ENCODE measurements around the gene ORC3. TPM values are rescaled to one million over a fixed set of nuclear protein-coding genes. Genes with fewer than 3 reads are reported as not detected.
"Not testable (repeated sequence)": the region's sequence is repeated elsewhere in the genome, so short reads cannot be mapped to it uniquely, and the experiment has no call there.

ORC3 gene
- total RNA-seq, 1 experiment from 2014 or later = 24.3 TPM

GRCh38 chr6:87701676-87702588 lies 112.0 kb downstream of the ORC3 start, which contains the start of gene AKIRIN2:
TSS of gene AKIRIN2 (minus strand) at chr6:87702233. CDS start at chr6:87701684, 549 bp downstream.
- in situ Hi-C loops (cut with HindIII; ENCODE audit: low pct_unique_long_range_greater_than_20kb, low sequenced_read_pairs) = no loop called here
- peak; percentile 97 for DNase-seq (ENCODE audit: low read depth, low spot score)

GRCh38 chr6:87702589-87702945 lies 112.6 kb downstream of the ORC3 start:
- in situ Hi-C loops (cut with HindIII; ENCODE audit: low pct_unique_long_range_greater_than_20kb, low sequenced_read_pairs) = no loop called here

GRCh38 chr6:87703039-87703438 lies 113.1 kb downstream of the ORC3 start:
- DNase-seq (ENCODE audit: low read depth, low spot score); in situ Hi-C loops (cut with HindIII; ENCODE audit: low pct_unique_long_range_greater_than_20kb, low sequenced_read_pairs): not testable (repeated sequence)

More at GRCh38 chr6:87702589-87702945, 112.6 kb downstream of the ORC3 start:
- no peak for DNase-seq (ENCODE audit: low read depth, low spot score)

- in situ Hi-C loops (cut with HindIII; ENCODE audit: low pct_unique_long_range_greater_than_20kb, low sequenced_read_pairs) = no loop called here
- no peak for DNase-seq (ENCODE audit: low read depth, low spot score)
Measured at GRCh38 chr6:87705070-87705691, 115.2 kb downstream of the ORC3 start.

- in situ Hi-C loops (cut with HindIII; ENCODE audit: low pct_unique_long_range_greater_than_20kb, low sequenced_read_pairs) = no loop called here
- DNase-seq (ENCODE audit: low read depth, low spot score) = no peak
Measured at GRCh38 chr6:87706187-87706966, 116.4 kb downstream of the ORC3 start.

- in situ Hi-C loops (cut with HindIII; ENCODE audit: low pct_unique_long_range_greater_than_20kb, low sequenced_read_pairs); DNase-seq (ENCODE audit: low read depth, low spot score): not testable (repeated sequence)
Measured at GRCh38 chr6:87708581-87709427, 118.9 kb downstream of the ORC3 start.

- no peak for DNase-seq (ENCODE audit: low read depth, low spot score)
- in situ Hi-C loops (cut with HindIII; ENCODE audit: low pct_unique_long_range_greater_than_20kb, low sequenced_read_pairs) = no loop called here
Measured at GRCh38 chr6:87710090-87710489, 120.2 kb downstream of the ORC3 start.

- in situ Hi-C loops (cut with HindIII; ENCODE audit: low pct_unique_long_range_greater_than_20kb, low sequenced_read_pairs) = not testable (repeated sequence)
Measured at GRCh38 chr6:87712713-87713112, 122.8 kb downstream of the ORC3 start.

GRCh38 chr6:87714093-87714842 lies 124.3 kb downstream of the ORC3 start:
- in situ Hi-C loops (cut with HindIII; ENCODE audit: low pct_unique_long_range_greater_than_20kb, low sequenced_read_pairs) = no loop called here
- DNase-seq (ENCODE audit: low read depth, low spot score) = peak; percentile 31

More at GRCh38 chr6:87712713-87713112, 122.8 kb downstream of the ORC3 start:
- not testable (repeated sequence) for DNase-seq (ENCODE audit: low read depth, low spot score)

Other genes with a start within 250 kb of the ORC3 start
- 1.3 and 1.4 TPM in 2 replicates for gene C6orf163, start 245.3 kb upstream of the ORC3 start, total RNA-seq (2014; rRNA removed; shearing (Covaris generic))
- 0.29 and 0.37 TPM in 2 replicates for gene CFAP206, start 182.2 kb upstream of the ORC3 start, total RNA-seq (2014; rRNA removed; shearing (Covaris generic))
- gene SLC35A1, start 117.2 kb upstream of the ORC3 start, total RNA-seq (2014; rRNA removed; shearing (Covaris generic)) = 16.7 and 19.8 TPM in 2 replicates
- gene RARS2, start 148 bp upstream of the ORC3 start, total RNA-seq (2014; rRNA removed; shearing (Covaris generic)) = 32.5 and 36.5 TPM in 2 replicates
- 10.7 and 11.3 TPM in 2 replicates for gene AKIRIN2, start 112.1 kb downstream of the ORC3 start, total RNA-seq (2014; rRNA removed; shearing (Covaris generic))